NB4 (cell line): ENCODE measurements around the gene MOSMO.
"Not testable (repeated sequence)": the region's sequence is repeated elsewhere in the genome, so short reads cannot be mapped to it uniquely, and the experiment has no call there.

Experiments used
- DNase-seq: peaks from one replicate; pipeline ENCODE4 v3.0.0; 2010; ENCODE audit warnings: low read depth
- H3K4me3 ChIP-seq: one replicate; pipeline ENCODE4 v1.5.1; 2011; ENCODE audit warnings: mild to moderate bottlenecking, low read depth, low read length, moderate library complexity
- MYC ChIP-seq: IDR thresholded peaks from 2 replicates; pipeline ENCODE4 v1.6.1; 2011; ENCODE audit warnings: low read depth, low read length
- POLR2A ChIP-seq: IDR thresholded peaks from 2 replicates; pipeline ENCODE4 v1.6.1; 2011; ENCODE audit warnings: mild to moderate bottlenecking; ENCODE audit not compliant: insufficient read length; ENCODE audit errors: extremely low read depth
- TF ChIP-seq, protein P1 (sequence below): IDR thresholded peaks from 2 replicates; pipeline ENCODE4 v1.6.1; 2011; ENCODE audit warnings: low read depth, low read length
- TF ChIP-seq, protein P2 (sequence below): IDR thresholded peaks from one replicate; pipeline ENCODE4 v1.5.1; 2012; ENCODE audit warnings: low read depth, low read length

The MOSMO gene

DNA sequence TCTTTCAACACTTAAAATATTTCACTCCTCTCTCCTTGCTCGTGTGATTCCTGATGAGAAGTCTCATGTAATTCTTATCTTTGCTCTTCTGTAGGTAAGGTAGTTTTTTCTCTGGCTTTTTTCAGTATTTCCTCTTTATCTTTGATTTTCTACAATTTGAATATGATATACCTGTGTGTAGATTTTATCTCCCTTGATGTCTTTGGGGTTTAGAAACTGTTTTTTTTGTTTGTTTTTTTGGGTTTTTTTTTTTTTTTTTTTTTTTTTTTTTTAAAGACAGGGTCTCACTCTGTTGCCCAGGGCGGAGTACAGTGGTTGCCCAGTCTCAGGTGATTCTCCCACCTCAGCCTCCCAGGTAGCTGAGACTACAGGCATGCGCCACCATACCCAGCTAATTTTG is 26.6 kb downstream of the MOSMO start:
- TF ChIP-seq MYC, result no peak
- TF ChIP-seq, protein P1, sequence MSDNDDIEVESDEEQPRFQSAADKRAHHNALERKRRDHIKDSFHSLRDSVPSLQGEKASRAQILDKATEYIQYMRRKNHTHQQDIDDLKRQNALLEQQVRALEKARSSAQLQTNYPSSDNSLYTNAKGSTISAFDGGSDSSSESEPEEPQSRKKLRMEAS, result no peak
- no peak for TF ChIP-seq POLR2A
- TF ChIP-seq, protein P2, sequence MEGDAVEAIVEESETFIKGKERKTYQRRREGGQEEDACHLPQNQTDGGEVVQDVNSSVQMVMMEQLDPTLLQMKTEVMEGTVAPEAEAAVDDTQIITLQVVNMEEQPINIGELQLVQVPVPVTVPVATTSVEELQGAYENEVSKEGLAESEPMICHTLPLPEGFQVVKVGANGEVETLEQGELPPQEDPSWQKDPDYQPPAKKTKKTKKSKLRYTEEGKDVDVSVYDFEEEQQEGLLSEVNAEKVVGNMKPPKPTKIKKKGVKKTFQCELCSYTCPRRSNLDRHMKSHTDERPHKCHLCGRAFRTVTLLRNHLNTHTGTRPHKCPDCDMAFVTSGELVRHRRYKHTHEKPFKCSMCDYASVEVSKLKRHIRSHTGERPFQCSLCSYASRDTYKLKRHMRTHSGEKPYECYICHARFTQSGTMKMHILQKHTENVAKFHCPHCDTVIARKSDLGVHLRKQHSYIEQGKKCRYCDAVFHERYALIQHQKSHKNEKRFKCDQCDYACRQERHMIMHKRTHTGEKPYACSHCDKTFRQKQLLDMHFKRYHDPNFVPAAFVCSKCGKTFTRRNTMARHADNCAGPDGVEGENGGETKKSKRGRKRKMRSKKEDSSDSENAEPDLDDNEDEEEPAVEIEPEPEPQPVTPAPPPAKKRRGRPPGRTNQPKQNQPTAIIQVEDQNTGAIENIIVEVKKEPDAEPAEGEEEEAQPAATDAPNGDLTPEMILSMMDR, result no peak
- H3K4me3 ChIP-seq, result no peak overlapping the region
- no peak for DNase-seq

DNA sequence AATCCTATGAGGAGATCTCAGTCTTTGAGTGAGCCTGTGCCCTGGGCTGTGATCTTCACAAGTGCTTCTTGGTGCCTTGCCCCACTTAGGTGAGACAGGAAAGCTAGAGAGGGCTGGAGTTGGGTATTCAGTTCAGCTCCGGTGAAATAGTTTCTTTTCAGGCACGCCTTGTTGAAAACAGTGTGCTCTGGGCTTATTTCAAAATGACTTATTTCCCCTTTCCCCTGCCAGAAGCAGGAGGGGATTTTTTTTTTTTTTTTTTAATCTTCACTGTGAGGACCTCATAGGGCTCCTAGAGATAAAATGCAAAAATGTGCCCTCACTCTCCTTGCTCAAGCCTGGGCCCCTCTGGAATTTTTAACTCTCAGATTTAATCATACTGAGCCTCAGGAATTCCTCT is 27.2 kb downstream of the MOSMO start:
- no peak overlapping the region for H3K4me3 ChIP-seq
- DNase-seq, result no peak
- TF ChIP-seq POLR2A, result no peak

DNA sequence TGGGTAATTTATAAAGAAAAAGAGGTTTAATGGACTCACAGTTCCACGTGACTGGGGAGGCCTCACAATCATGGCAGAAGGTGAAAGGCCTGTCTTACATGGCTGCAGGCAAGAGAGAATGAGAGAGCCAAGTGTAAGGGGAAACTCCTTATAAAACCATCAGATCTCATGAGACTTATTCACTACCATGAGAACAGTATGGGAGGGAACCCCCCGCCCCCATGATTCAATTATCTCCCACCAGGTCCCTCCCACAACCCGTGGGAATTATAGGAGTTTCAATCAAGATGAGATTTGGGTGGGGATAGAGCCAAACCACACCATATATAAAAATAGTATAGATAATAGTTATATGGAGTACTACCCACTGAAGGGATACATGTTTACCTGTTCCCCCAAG is 36.0 kb downstream of the MOSMO start:
- H3K4me3 ChIP-seq, DNase-seq: not testable (repeated sequence)

DNA sequence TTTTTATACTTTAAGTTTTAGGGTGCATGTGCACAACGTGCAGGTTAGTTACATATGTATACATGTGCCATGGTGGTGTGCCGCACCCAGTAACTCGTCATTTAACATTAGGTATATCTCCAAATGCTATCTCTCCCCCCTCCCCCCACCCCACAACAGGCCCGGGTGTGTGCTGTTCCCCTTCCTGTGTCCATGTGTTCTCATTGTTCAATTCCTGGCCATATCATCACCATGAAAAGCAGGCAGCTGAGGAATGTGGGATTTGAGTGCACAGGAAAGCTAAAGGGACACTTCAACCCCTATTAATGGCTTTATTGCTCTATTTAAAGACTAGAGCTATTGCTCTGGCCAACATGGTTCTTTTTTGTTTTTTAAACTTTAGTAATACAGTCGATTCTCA is 38.0 kb downstream of the MOSMO start:
- H3K4me3 ChIP-seq, DNase-seq: not testable (repeated sequence)

DNA sequence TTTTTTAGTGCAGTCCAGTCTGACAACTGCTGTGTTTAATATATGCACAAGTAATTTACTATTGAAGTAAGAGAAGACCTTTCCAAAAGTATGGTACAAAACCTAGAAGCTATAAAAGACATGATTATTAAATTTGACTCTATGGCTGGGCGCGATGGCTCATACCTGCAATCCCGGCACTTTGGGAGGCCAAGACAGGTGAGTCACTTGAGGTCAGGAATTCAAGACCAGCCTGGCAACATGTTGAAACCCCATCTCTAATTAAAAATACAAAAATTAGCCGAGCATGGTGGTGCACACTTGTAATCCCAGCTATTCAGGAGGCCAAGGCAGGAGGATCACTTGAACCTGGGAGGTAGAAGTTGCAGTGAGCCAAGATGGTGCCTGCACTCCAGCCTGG is 43.1 kb downstream of the MOSMO start:
- TF ChIP-seq POLR2A, result no peak
- TF ChIP-seq, protein P2, result no peak
- TF ChIP-seq MYC, result no peak
- TF ChIP-seq, protein P1, result no peak
- no peak overlapping the region for H3K4me3 ChIP-seq
- DNase-seq, result no peak

DNA sequence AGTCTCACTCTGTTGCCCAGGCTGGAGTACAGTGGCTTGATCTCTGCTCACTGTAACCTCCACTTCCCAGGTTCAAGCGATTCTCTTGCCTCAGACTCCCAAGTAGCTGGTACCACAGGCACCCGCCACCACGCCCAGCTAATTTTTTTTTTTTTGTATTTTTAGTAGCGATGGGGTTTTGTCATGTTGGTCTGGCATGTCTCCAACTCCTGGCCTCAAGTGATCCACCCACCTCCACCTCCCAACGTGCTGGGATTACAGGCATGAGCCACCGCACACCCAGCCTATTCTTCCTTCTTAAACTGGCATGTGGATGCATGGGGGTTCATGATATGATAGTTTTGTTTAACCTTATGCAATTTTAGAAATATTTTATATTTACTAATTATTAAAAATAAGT is 45.1 kb downstream of the MOSMO start:
- TF ChIP-seq, protein P1, result no peak
- TF ChIP-seq, protein P2, result no peak
- TF ChIP-seq MYC (no peak), POLR2A (no peak)
- H3K4me3 ChIP-seq, result no peak overlapping the region
- no peak for DNase-seq

DNA sequence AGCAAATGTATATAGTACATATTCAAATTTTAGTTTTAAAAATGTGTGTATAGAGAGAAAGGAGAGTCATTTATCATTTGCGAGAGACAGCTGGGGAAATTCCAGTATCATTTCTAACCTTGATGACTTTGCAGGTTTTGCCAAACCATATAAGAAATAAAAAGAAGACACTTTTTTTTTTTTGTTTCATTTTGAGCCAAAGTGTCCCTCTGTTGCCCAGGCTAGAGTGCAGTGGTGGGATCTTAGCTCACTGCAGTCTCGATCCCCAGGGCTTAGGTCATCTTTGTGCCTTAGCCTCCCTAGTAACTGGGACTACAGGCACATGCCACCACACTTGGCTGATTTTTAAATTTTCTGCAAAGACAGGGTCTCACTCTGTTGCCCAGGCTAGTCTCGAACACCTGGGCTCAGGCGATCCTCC is 46.0 kb downstream of the MOSMO start:
- TF ChIP-seq, protein P1, result no peak
- no peak for TF ChIP-seq MYC
- no peak overlapping the region for H3K4me3 ChIP-seq
- DNase-seq, result no peak

DNA sequence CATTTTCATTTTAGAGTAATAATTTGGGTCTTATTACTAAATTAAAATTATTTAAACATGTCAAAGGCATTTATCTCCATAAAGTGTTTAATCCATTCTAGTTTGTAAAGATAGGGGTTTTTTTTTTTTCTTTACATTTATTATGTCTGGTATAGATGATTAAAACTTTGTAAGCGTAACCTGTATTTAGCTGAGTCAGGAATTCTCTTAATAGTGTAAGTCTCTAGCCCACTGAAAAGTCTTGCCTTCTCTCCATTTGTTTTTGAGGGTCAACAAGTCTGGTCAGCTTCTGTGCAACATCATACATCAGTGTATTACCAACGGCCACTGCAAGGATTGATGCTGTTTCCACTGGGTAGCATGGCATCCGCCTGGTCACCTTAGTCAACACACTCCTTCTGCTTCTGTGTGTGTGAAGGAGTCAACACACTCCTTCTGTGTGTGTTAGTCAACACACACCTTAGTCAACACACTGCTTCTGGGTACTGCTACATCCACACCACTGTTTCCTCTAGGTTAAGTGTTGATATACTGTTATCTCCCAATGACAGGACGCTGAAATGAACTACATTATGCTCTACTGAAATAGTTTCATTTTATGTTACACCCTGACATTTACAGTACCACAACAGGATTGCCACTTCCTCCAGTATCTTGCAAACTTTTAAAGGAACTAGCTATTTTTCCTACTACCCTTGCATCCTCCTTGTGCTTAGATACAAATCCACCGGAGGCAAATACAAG is 47.1 kb downstream of the MOSMO start:
- TF ChIP-seq, protein P1, result no peak
- TF ChIP-seq POLR2A (no peak), MYC (no peak)
- TF ChIP-seq, protein P2, result no peak
- DNase-seq, result no peak
- H3K4me3 ChIP-seq, result no peak overlapping the region
